Measurements from ENCODE around the gene GGTA1. TPM values are rescaled to one million over a fixed set of nuclear protein-coding genes. Genes with fewer than 3 reads are reported as not detected.

The GGTA1 gene
- total and polyA plus RNA-seq, 4 donors = 2.4 to 3.3 (median 2.8) TPM

GRCh38 chr9:121483473-121484031, 16.1 kb downstream of the GGTA1 start:
- DNase-seq (ENCODE audit: low spot score) = no peak
- Histone ChIP-seq H3K9me3 (ENCODE audit: control insufficient read depth in 4 of 4, low read length in 3 of 4) (no peaks in the 10 kb centered on the region), H3K9ac (ENCODE audit: low read depth in 1 of 2, low read length in 2 of 2) (no peak overlapping the region), H3K4me3 (ENCODE audit: low read depth in 1 of 3, low read length in 3 of 3) (no peak overlapping the region), H3K4me1 (ENCODE audit: control insufficient read depth in 4 of 4, insufficient read depth in 4 of 4, low read length in 3 of 4) (peaks cover 2 to 7% (median 4%) of the 10 kb centered on the region in 4 donors), H3K27me3 (ENCODE audit: control insufficient read depth in 4 of 4, insufficient read depth in 4 of 4, low read length in 3 of 4) (no peaks in the 10 kb centered on the region), H3K36me3 (ENCODE audit: control insufficient read depth in 4 of 4, insufficient read depth in 3 of 4, low read depth in 1 of 4, low read length in 3 of 4) (no peaks in the 10 kb centered on the region), H3K27ac (ENCODE audit: low read depth in 1 of 2, low read length in 2 of 2) (no peak overlapping the region)
- WGBS = 88% methylated on average over 7 of the region's 7 CpGs
- TF ChIP-seq CTCF (IDR thresholded peaks at IDR 0.05; ENCODE audit: low read depth, low read length, missing input control) (no peak), ATF3 (IDR thresholded peaks at IDR 0.05) (no peak), SP1 (IDR thresholded peaks at IDR 0.05) (no peak)

GRCh38 chr9:121483049-121483448, 16.6 kb downstream of the GGTA1 start:
- DNase-seq (ENCODE audit: low spot score) = no peak
- Histone ChIP-seq H3K9ac (ENCODE audit: low read depth in 1 of 2, low read length in 2 of 2) (no peak overlapping the region), H3K4me3 (ENCODE audit: low read depth in 1 of 3, low read length in 3 of 3) (no peak overlapping the region), H3K4me1 (ENCODE audit: control insufficient read depth in 4 of 4, insufficient read depth in 4 of 4, low read length in 3 of 4) (peaks cover 2 to 7% (median 4%) of the 10 kb centered on the region in 4 donors), H3K27ac (ENCODE audit: low read depth in 1 of 2, low read length in 2 of 2) (no peak overlapping the region), H3K36me3 (ENCODE audit: control insufficient read depth in 4 of 4, insufficient read depth in 3 of 4, low read depth in 1 of 4, low read length in 3 of 4) (no peaks in the 10 kb centered on the region), H3K27me3 (ENCODE audit: control insufficient read depth in 4 of 4, insufficient read depth in 4 of 4, low read length in 3 of 4) (no peaks in the 10 kb centered on the region), H3K9me3 (ENCODE audit: control insufficient read depth in 4 of 4, low read length in 3 of 4) (no peaks in the 10 kb centered on the region)
- no peak for TF ChIP-seq HNF4G (IDR thresholded peaks at IDR 0.05)
- TF ChIP-seq RAD21 (IDR thresholded peaks at IDR 0.05) = no peak
- TF ChIP-seq YY1 (IDR thresholded peaks at IDR 0.05) = no peak
- TF ChIP-seq HNF4A (conservative IDR thresholded peaks at IDR 0.05) = no peak
- no peak for TF ChIP-seq JUND (IDR thresholded peaks at IDR 0.05)
- no peak for TF ChIP-seq FOXA2 (IDR thresholded peaks at IDR 0.05)
- TF ChIP-seq GABPA (IDR thresholded peaks at IDR 0.05 in 1 of 2, conservative IDR thresholded peaks at IDR 0.05 in 1 of 2) = no peak
- no peak for TF ChIP-seq CTCF (IDR thresholded peaks at IDR 0.05; ENCODE audit: low read depth, low read length, missing input control)
- 77% methylated on average over 5 of the region's 5 CpGs for WGBS

GRCh38 chr9:121478816-121479676, 20.6 kb downstream of the GGTA1 start:
- Histone ChIP-seq H3K27ac (ENCODE audit: low read depth in 1 of 2, low read length in 2 of 2) (no peak overlapping the region), H3K9ac (ENCODE audit: low read depth in 1 of 2, low read length in 2 of 2) (no peak overlapping the region), H3K36me3 (ENCODE audit: control insufficient read depth in 4 of 4, insufficient read depth in 3 of 4, low read depth in 1 of 4, low read length in 3 of 4) (no peaks in the 10 kb centered on the region), H3K4me3 (ENCODE audit: low read depth in 1 of 3, low read length in 3 of 3) (no peak overlapping the region), H3K4me1 (ENCODE audit: control insufficient read depth in 4 of 4, insufficient read depth in 4 of 4, low read length in 3 of 4) (no peaks in the 10 kb centered on the region), H3K27me3 (ENCODE audit: control insufficient read depth in 4 of 4, insufficient read depth in 4 of 4, low read length in 3 of 4) (no peaks in the 10 kb centered on the region), H3K9me3 (ENCODE audit: control insufficient read depth in 4 of 4, low read length in 3 of 4) (no peaks in the 10 kb centered on the region)
- DNase-seq (ENCODE audit: low spot score) = no peak
- 70% methylated on average over 8 of the region's 8 CpGs for WGBS
- TF ChIP-seq NR2F2 (IDR thresholded peaks at IDR 0.05) = no peak
- no peak for TF ChIP-seq GABPA (IDR thresholded peaks at IDR 0.05 in 1 of 2, conservative IDR thresholded peaks at IDR 0.05 in 1 of 2)
- TF ChIP-seq MAX (IDR thresholded peaks at IDR 0.05) = no peak
- no peak for TF ChIP-seq REST (IDR thresholded peaks at IDR 0.05)
- no peak for TF ChIP-seq YY1 (IDR thresholded peaks at IDR 0.05)
- no peak for TF ChIP-seq FOXA1 (IDR thresholded peaks at IDR 0.05)
- TF ChIP-seq CTCF (IDR thresholded peaks at IDR 0.05; ENCODE audit: low read depth, low read length, missing input control) = no peak
- no peak for TF ChIP-seq FOXA2 (IDR thresholded peaks at IDR 0.05)
- TF ChIP-seq RAD21 (IDR thresholded peaks at IDR 0.05) = no peak
- TF ChIP-seq JUND (IDR thresholded peaks at IDR 0.05) = no peak
